ENCODE measurements around the gene EWSR1.

Gene EWSR1

GRCh38 chr22:29345932-29346331, 77.9 kb downstream of the EWSR1 start:
- no peak for TF ChIP-seq CTCF (IDR thresholded peaks at IDR 0.05; ENCODE audit: borderline replicate concordance, control extremely low read depth, extremely low read depth, insufficient read depth, missing control alignments)
- in situ Hi-C loops (cut with MboI; ENCODE audit: low sequenced_read_pairs, unreplicated experiment), result no loop called here
- DNase-seq (ENCODE audit: low spot score), result no peak

- in situ Hi-C loops (cut with MboI; ENCODE audit: low sequenced_read_pairs, unreplicated experiment), result no loop called here
- DNase-seq (ENCODE audit: low spot score), result no peak
- no peak for TF ChIP-seq CTCF (IDR thresholded peaks at IDR 0.05; ENCODE audit: borderline replicate concordance, control extremely low read depth, extremely low read depth, insufficient read depth, missing control alignments)
Measured at GRCh38 chr22:29346659-29347058, 78.6 kb downstream of the EWSR1 start.

- no peak for TF ChIP-seq CTCF (IDR thresholded peaks at IDR 0.05; ENCODE audit: borderline replicate concordance, control extremely low read depth, extremely low read depth, insufficient read depth, missing control alignments)
- in situ Hi-C loops (cut with MboI; ENCODE audit: low sequenced_read_pairs, unreplicated experiment), result no loop called here
- DNase-seq (ENCODE audit: low spot score), result no peak
Measured at GRCh38 chr22:29348041-29348440, 80.0 kb downstream of the EWSR1 start.

- no peak for DNase-seq (ENCODE audit: low spot score)
- no peak for TF ChIP-seq CTCF (IDR thresholded peaks at IDR 0.05; ENCODE audit: borderline replicate concordance, control extremely low read depth, extremely low read depth, insufficient read depth, missing control alignments)
- in situ Hi-C loops (cut with MboI; ENCODE audit: low sequenced_read_pairs, unreplicated experiment), result no loop called here
Measured at GRCh38 chr22:29348956-29349355, 80.9 kb downstream of the EWSR1 start.

Measured in GM13976 (cell line).